IMR-90 (cell line): Measurements from ENCODE around the gene DNAH5. TPM values are rescaled to one million over a fixed set of nuclear protein-coding genes. Genes with fewer than 3 reads are reported as not detected.

Source experiments
- ATAC-seq: fragments of 200-7000 bp; cut with Tn5 transposase; 2 replicates; pipeline ENCODE4 v1.9.1; 2020; ENCODE audit warnings: low read depth, mild to moderate bottlenecking, moderate library complexity
- BruUV-seq: library from RNA; stranded (reverse); fragments of 400-500 nt; replicated peaks from 2 replicates; lab custom pipeline; 2021; lab: Mats Ljungman, UMichigan
- CTCF ChIA-PET: fragments of 300-600 bp; formaldehyde crosslinking; extraction: SDS; loops from one replicate; lab custom pipeline; 2021; ENCODE audit warnings: antibody characterized with exemption; lab: Yijun Ruan, JAX
- POLR2A ChIA-PET: fragments of 300-600 bp; sonication (Branson Sonifier 250); formaldehyde crosslinking; loops from one replicate; lab custom pipeline; 2022; ENCODE audit warnings: antibody characterized with exemption; ENCODE audit not compliant: unreplicated experiment; lab: Charles Lee
- DNase-seq: peaks from one replicate; pipeline ENCODE4 v3.0.0; 2013
- H2AFZ ChIP-seq: replicated peaks from 2 replicates; pipeline ENCODE3; 2013; ENCODE audit warnings: low read length, mild to moderate bottlenecking; ENCODE audit not compliant: poor library complexity
- H2AK5ac ChIP-seq: 2 replicates; pipeline ENCODE4 v1.6.1; 2013; ENCODE audit warnings: low read depth, low read length, inconsistent platforms
- H2AK9ac ChIP-seq: replicated peaks from 2 replicates; pipeline ENCODE3; 2013; ENCODE audit warnings: mild to moderate bottlenecking, low read depth, low read length, moderate library complexity; ENCODE audit not compliant: poor library complexity
- H2BK120ac ChIP-seq: 2 replicates; pipeline ENCODE4 v1.6.1; 2013; ENCODE audit warnings: low read depth, low read length, inconsistent platforms
- H2BK15ac ChIP-seq: 3 replicates; pipeline ENCODE4 v1.6.1; 2013; ENCODE audit warnings: low read depth, low read length, inconsistent platforms
- H2BK20ac ChIP-seq: 2 replicates; pipeline ENCODE4 v1.6.1; 2013; ENCODE audit warnings: low read depth, mild to moderate bottlenecking, inconsistent platforms, low read length, moderate library complexity
- H2BK5ac ChIP-seq: 2 replicates; pipeline ENCODE4 v1.6.1; 2013; ENCODE audit warnings: mild to moderate bottlenecking, low read depth, low read length, inconsistent platforms; ENCODE audit not compliant: poor library complexity, severe bottlenecking
- H3K14ac ChIP-seq: replicated peaks from 2 replicates; pipeline ENCODE4 v1.6.1; 2013; ENCODE audit warnings: low read depth, low read length, inconsistent platforms
- H3K18ac ChIP-seq: 2 replicates; pipeline ENCODE4 v1.6.1; 2013; ENCODE audit warnings: low read depth, low read length, control low read depth
- H3K23ac ChIP-seq: 2 replicates; pipeline ENCODE4 v1.6.1; 2013; ENCODE audit warnings: low read depth, low read length, inconsistent platforms
- H3K27ac ChIP-seq: 2 replicates; pipeline ENCODE4 v1.5.1; 2013; ENCODE audit warnings: mild to moderate bottlenecking, control low read depth, low read length; ENCODE audit not compliant: insufficient read depth
- H3K27me3 ChIP-seq: 2 replicates; pipeline ENCODE4 v1.6.1; 2013; ENCODE audit warnings: low read length; ENCODE audit not compliant: control insufficient read depth, insufficient read depth
- H3K36me3 ChIP-seq: 2 replicates; pipeline ENCODE4 v1.6.1; 2013; ENCODE audit warnings: low read length, mixed read lengths; ENCODE audit not compliant: control insufficient read depth, insufficient read depth
- H3K4ac ChIP-seq: 2 replicates; pipeline ENCODE4 v1.6.1; 2013; ENCODE audit warnings: low read depth, low read length, inconsistent platforms
- H3K4me1 ChIP-seq: 2 replicates; pipeline ENCODE4 v1.6.1; 2013; ENCODE audit warnings: low read length, mixed read lengths; ENCODE audit not compliant: control insufficient read depth, insufficient read depth
- H3K4me2 ChIP-seq: 2 replicates; pipeline ENCODE4 v1.6.1; 2013; ENCODE audit warnings: low read depth, mild to moderate bottlenecking, control low read depth, low read length, moderate library complexity
- H3K4me3 ChIP-seq: 2 replicates; pipeline ENCODE4 v1.5.1; 2013; ENCODE audit warnings: low read depth, mild to moderate bottlenecking, control low read depth, low read length, moderate library complexity; ENCODE audit not compliant: insufficient read depth
- H3K56ac ChIP-seq: 2 replicates; pipeline ENCODE4 v1.6.1; 2013; ENCODE audit warnings: low read length, inconsistent platforms; ENCODE audit not compliant: insufficient read depth; ENCODE audit errors: extremely low read depth
- H3K79me1 ChIP-seq, 2 experiments: 2 replicates each; pipeline ENCODE4 v1.6.1; 2013; ENCODE audit warnings: low read length in 2 of 2, inconsistent platforms in 1 of 2, low read depth in 1 of 2
- H3K9ac ChIP-seq: 2 replicates; pipeline ENCODE4 v1.6.1; 2013; ENCODE audit warnings: low read depth, low read length, control low read depth
- H3K9me1 ChIP-seq: 2 replicates; pipeline ENCODE4 v1.6.1; 2013; ENCODE audit warnings: low read length, inconsistent platforms; ENCODE audit not compliant: insufficient read depth
- H3K9me3 ChIP-seq: 2 replicates; pipeline ENCODE4 v1.6.1; 2013; ENCODE audit warnings: low read length; ENCODE audit not compliant: control insufficient read depth, insufficient read depth
- H4K20me1 ChIP-seq: 2 replicates; pipeline ENCODE4 v1.6.1; 2013; ENCODE audit warnings: low read length, inconsistent platforms; ENCODE audit not compliant: insufficient read depth
- H4K5ac ChIP-seq: 2 replicates; pipeline ENCODE4 v1.6.1; 2013; ENCODE audit warnings: mild to moderate bottlenecking, low read depth, low read length, control low read depth
- H4K8ac ChIP-seq, 2 experiments: 2 replicates each; pipeline ENCODE4 v1.6.1; 2013; ENCODE audit warnings: low read depth in 2 of 2, low read length in 2 of 2, control low read depth in 1 of 2, inconsistent platforms in 1 of 2
- H4K91ac ChIP-seq: 2 replicates; pipeline ENCODE4 v1.6.1; 2013; ENCODE audit warnings: low read depth, low read length, inconsistent platforms; ENCODE audit not compliant: insufficient read depth
- CHD1 ChIP-seq: IDR thresholded peaks from 2 replicates; pipeline ENCODE4 v1.6.1; 2012; ENCODE audit warnings: low read depth, low read length, improper control_type of control experiment
- WGBS, 2 experiments: methylation state at CpG; one replicate each; pipeline versions ENCODE4 v1.1.5 to v1.1.7; 2013; ENCODE audit warnings: missing lambda C conversion rate in 2 of 2; ENCODE audit not compliant: insufficient read length in 1 of 2; ENCODE audit errors: extremely low coverage in 2 of 2; 5-methylcytosine and 5-hydroxymethylcytosine counted together
- dilution Hi-C: fragments of 300-500 bp; cut with HindIII; formaldehyde crosslinking; loops from one replicate; pipeline ENCODE4 v1.14.3; 2018; ENCODE audit warnings: low sequenced_read_pairs; ENCODE audit not compliant: unreplicated experiment
- in situ Hi-C: fragments of 300-500 bp; cut with MboI; formaldehyde crosslinking; loops from 3 replicates; pipeline ENCODE4 v1.14.3; 2019; ENCODE audit warnings: low sequenced_read_pairs, inconsistent platforms, mixed read lengths
- intact Hi-C: fragments of 100-400 bp; cut with micrococcal nuclease; formaldehyde crosslinking; loops from 2 replicates; pipeline ENCODE4 v1.10.0; 2022
- polyA plus RNA-seq, 3 experiments: library from polyadenylated mRNA; depleted of rRNA; stranded (reverse); fragments of >200 nt; gene quantifications; 2 replicates each; pipeline ENCODE4 v1.2.3, GENCODE V29; 2012; ENCODE audit warnings: low replicate concordance in 1 of 3
- total RNA-seq: library from RNA; depleted of rRNA; stranded (reverse); fragments of >200 nt; gene quantifications from 2 replicates; pipeline ENCODE4 v1.2.3, GENCODE V29; 2012

DNAH5 gene
- total and polyA plus RNA-seq, 2 of the 4 experiments (the other 2 are of a cell fraction): 1.9 to 4.3 TPM

- Histone ChIP-seq H4K91ac (peak overlapping the region; percentile 92), H3K23ac (peak overlapping the region; percentile 95), H2AFZ (no peak overlapping the region), H3K9me1 (peaks cover 18% of the 10 kb centered on the region), H2AK5ac (peak overlapping the region; percentile 98), H3K36me3 (no peaks in the 10 kb centered on the region), H3K4me1 (peaks cover 24% of the 10 kb centered on the region), H3K14ac (peak overlapping the region; percentile 71), H4K20me1 (no peaks in the 10 kb centered on the region), H3K9ac (peak overlapping the region; percentile 53), H2BK15ac (peak overlapping the region; percentile 96; the same call in 2 of the 3 replicates), H3K79me1 (peaks cover 39 to 76% of the 10 kb centered on the region in 2 experiments), H4K5ac (peak overlapping the region; percentile 98), H3K18ac (peak overlapping the region; percentile 88), H2BK5ac (peak overlapping the region; percentile 69), H3K9me3 (no peaks in the 10 kb centered on the region), H3K56ac (peak overlapping the region; percentile 61; the same call in 1 of the 2 replicates), H2BK20ac (peak overlapping the region; percentile 90), H2BK120ac (peak overlapping the region; percentile 93), H4K8ac (peak overlapping the region; percentile 73 to 81), H3K27me3 (no peaks in the 10 kb centered on the region), H2AK9ac (no peak overlapping the region), H3K4ac (peak overlapping the region; percentile 86), H3K4me3 (no peak overlapping the region), H3K4me2 (no peak overlapping the region), H3K27ac (peak overlapping the region; percentile 79)
- CTCF ChIA-PET: interaction anchor here (0.5 to 1.3 kb wide), 2 partner anchors 10 to 15 kb away, joined by 3 to 5 read pairs; no protein-coding TSS in a partner anchor
- no TSS peak for BruUV-seq
- 57% methylated on average over 1 of the region's 3 CpGs; no CpG with 5 or more reads in 1 of the 2 experiments for WGBS, 2 experiments
- TF ChIP-seq CHD1: no peak
- POLR2A ChIA-PET: no interaction called here
- intact Hi-C loops: no loop called here
- ATAC-seq (no peak), DNase-seq (no peak)
- dilution Hi-C loops: no loop called here
- in situ Hi-C loops: loop anchor here (25.0 kb wide), 1 partner anchor 671 kb away; the partner anchor contains the start of gene OTULIN
Measured at GRCh38 chr5:13991365-13991764, 46.9 kb upstream of the DNAH5 start.
